SH-SY5Y (cell line): ENCODE measurements around the gene GDI1.

Experiments used
- GATA2 ChIP-seq: IDR thresholded peaks from 2 replicates; pipeline ENCODE4 v1.6.1; 2011; ENCODE audit warnings: mild to moderate bottlenecking, low read depth, low read length
- GATA3 ChIP-seq: IDR thresholded peaks from 2 replicates; pipeline ENCODE4 v1.6.1; 2011; ENCODE audit warnings: low read depth, mild to moderate bottlenecking, low read length, moderate library complexity

DNA sequence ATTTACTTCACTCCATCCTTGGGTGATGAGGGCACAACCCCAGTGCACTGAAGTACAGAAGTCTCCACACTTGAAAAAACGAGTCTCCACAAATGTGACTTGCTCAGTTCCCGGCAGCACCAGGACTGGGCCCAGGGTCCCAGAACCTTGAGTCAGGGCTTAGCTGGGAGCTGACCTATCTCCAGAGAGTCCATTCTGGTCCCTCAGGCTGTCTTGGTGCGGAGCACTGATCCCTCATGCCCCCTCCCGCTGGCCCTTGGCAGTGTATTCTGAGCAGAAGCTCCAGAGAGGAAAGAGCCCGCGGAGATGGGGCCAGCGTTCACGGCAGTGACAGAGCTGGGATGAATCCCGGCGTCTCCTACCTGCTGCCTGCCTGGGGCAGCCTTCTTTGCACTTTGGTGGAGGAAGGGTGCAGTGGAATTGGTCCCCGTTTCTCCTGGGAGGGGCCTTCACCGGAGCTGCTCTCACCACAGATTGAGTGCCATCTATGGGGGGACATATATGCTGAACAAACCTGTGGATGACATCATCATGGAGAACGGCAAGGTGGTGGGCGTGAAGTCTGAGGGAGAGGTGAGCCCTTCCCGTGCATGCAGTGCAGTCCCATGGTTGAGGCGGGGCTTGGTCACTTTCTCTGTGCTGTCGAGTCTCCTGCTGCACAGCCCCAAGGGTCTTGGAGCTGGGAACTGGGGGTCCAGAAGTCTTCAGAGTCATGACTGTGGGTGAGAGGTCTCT, 3.8 kb downstream of the GDI1 start:
- TF ChIP-seq GATA2, result no peak
- TF ChIP-seq GATA3, result no peak
